Coronary artery (tissue), 2 donors: ENCODE results near the gene MEG3.

Experiments used
- DNase-seq: peaks from one replicate; pipeline ENCODE4 v3.0.0-alpha.2; 2017; ENCODE audit warnings: low spot score
- H3K27ac ChIP-seq, 2 donors: fragments of 200-600 bp; sonication (generic); one replicate each; pipeline ENCODE4 v1.5.1; 2016 to 2019
- H3K4me3 ChIP-seq: fragments of 200-600 bp; sonication (generic); 2 replicates; pipeline ENCODE4 v1.5.1; 2016; ENCODE audit warnings: mild to moderate bottlenecking, moderate library complexity
- CTCF ChIP-seq: fragments of 200-600 bp; sonication (generic); IDR thresholded peaks from one replicate; pipeline ENCODE4 v1.5.1; 2019; ENCODE audit warnings: antibody characterized with exemption

Gene MEG3

GRCh38 chr14:100838493-100839314 lies 12.8 kb downstream of the MEG3 start:
- Histone ChIP-seq H3K4me3 (no peak overlapping the region), H3K27ac (no peak overlapping the region)
- TF ChIP-seq CTCF: no peak
- no peak for DNase-seq

DNA sequence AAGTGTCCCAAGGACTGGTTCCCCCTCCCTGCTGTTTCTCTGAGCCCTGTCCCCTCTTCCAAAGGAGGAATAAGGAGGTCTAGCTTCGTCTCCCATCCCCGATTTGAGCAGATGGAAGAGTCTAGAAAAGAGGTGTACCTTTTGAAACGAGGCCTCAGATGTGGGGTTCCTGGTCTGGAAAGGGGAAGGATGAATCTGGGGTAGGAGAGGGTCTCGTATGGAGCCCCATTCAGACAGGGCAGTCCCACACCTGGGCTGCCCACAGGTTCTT lies 13.3 kb downstream of the MEG3 start:
- TF ChIP-seq CTCF: no peak
- no peak for DNase-seq
- Histone ChIP-seq H3K4me3 (no peak overlapping the region), H3K27ac (no peak overlapping the region)

DNA sequence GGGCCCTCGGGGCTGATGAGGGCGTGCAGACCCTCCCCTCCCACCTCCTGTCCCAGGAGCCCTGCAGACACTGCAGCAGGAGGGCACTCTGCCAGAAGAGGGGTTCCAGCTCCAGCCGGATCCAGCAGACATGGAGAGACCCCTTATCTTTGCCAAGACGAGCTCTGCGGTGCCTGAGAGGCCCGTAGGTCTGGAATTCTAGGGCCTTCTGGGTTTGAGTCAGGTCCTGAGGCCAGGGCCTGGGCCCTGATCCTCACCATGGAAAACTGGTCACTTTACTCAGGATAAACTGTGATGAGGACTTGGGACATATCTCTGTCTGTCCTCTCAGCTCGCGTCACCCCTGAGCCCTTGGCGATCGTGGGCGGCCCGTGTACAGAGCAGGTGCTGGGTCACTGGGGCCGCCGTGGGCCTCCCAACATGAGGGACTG lies 13.8 kb downstream of the MEG3 start:
- no peak overlapping the region for H3K4me3 ChIP-seq
- TF ChIP-seq CTCF: no peak
- H3K27ac ChIP-seq: no peak overlapping the region
- DNase-seq: no peak

DNA sequence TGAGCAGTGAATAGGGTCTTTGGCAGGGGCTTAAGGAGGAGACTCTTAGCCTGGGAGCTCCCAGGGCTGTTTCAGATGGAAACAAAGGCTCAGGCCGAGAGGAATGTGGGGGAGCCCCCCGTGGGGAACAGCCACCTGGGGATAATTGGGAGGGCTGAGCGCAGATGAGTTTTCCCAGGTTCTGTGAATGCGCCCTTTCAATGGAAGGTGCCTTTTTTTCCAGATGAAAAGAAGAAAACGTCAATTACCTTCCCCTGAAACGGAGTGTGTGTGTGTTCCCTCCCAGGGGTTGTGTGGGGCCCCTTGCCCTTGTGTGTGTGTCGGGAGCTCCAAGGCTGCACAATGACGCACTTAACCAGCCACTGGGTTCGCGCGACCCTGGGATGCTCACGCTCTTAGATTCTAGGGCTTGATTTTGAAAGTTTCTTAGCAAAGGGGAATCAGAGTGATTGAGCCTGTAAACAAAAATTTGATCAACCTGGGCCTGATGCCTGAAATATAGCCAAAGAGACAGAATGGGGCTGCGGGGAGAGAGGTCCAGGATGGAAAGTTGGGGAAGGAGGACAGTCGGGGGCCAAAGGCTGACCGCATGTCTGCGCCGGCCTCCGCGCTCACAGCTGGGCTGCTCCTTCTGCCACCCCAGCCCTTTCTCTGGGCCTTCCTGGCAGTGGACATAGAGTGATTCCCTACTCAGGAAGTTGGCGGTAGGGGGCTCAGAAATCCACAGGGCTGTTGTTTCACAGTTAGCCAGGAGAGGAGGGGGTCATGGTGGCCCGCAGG lies 14.6 kb downstream of the MEG3 start:
- DNase-seq: no peak
- TF ChIP-seq CTCF: no peak
- Histone ChIP-seq H3K27ac (no peak overlapping the region), H3K4me3 (no peak overlapping the region)

GRCh38 chr14:100841066-100841760 lies 15.3 kb downstream of the MEG3 start:
- Histone ChIP-seq H3K4me3 (no peak overlapping the region), H3K27ac (no peak overlapping the region)
- no peak for TF ChIP-seq CTCF
- DNase-seq: no peak

- TF ChIP-seq CTCF: no peak
- no peak overlapping the region for H3K27ac ChIP-seq
- no peak for DNase-seq
- no peak overlapping the region for H3K4me3 ChIP-seq
These were observed 16.0 kb downstream of the MEG3 start for GRCh38 chr14:100841761-100842403.
